DMS53 treated with DMSO at 0.1 percent for 48 hours (cell line): ENCODE measurements around the gene TMEM135.

Experiments
- DNase-seq: peaks from one replicate; lab custom pipeline; 2025; ENCODE audit not compliant: unreplicated experiment; lab: John Stamatoyannopoulos, UW

TMEM135 gene

GRCh38 chr11:87299041-87299481 lies 261.3 kb downstream of the TMEM135 start:
- DNase-seq, result no peak

GRCh38 chr11:87300640-87301380 lies 263.1 kb downstream of the TMEM135 start:
- peak; percentile 65 for DNase-seq

GRCh38 chr11:87301785-87302540 lies 264.2 kb downstream of the TMEM135 start:
- no peak for DNase-seq

GRCh38 chr11:87304412-87304811 lies 266.7 kb downstream of the TMEM135 start:
- no peak for DNase-seq

GRCh38 chr11:87306262-87306851 lies 268.6 kb downstream of the TMEM135 start:
- DNase-seq, result no peak

- DNase-seq, result no peak
Measured at GRCh38 chr11:87307101-87307500, 269.4 kb downstream of the TMEM135 start.

GRCh38 chr11:87315229-87315628 lies 277.5 kb downstream of the TMEM135 start:
- DNase-seq, result no peak

GRCh38 chr11:87316491-87316890 lies 278.8 kb downstream of the TMEM135 start:
- no peak for DNase-seq

GRCh38 chr11:87317441-87317840 lies 279.7 kb downstream of the TMEM135 start:
- no peak for DNase-seq

GRCh38 chr11:87320123-87320522 lies 282.4 kb downstream of the TMEM135 start:
- no peak for DNase-seq

- DNase-seq, result no peak
Measured at GRCh38 chr11:87322568-87322967, 284.8 kb downstream of the TMEM135 start.

- DNase-seq, result no peak
Measured at GRCh38 chr11:87323899-87324298, 286.2 kb downstream of the TMEM135 start.

- no peak for DNase-seq
Measured at GRCh38 chr11:87324817-87325489, 287.2 kb downstream of the TMEM135 start.

- DNase-seq, result no peak
Measured at GRCh38 chr11:87325490-87325872, 287.7 kb downstream of the TMEM135 start.

- DNase-seq, result no peak
Measured at GRCh38 chr11:87326594-87326993, 288.9 kb downstream of the TMEM135 start.

- DNase-seq, result no peak
Measured at GRCh38 chr11:87329172-87329571, 291.4 kb downstream of the TMEM135 start.

GRCh38 chr11:87330187-87330601 lies 292.5 kb downstream of the TMEM135 start:
- DNase-seq, result no peak

- DNase-seq, result no peak
Measured at GRCh38 chr11:87331273-87331672, 293.5 kb downstream of the TMEM135 start.

- DNase-seq, result no peak
Measured at GRCh38 chr11:87338046-87338639, 300.4 kb downstream of the TMEM135 start.

- DNase-seq, result no peak
Measured at GRCh38 chr11:87339416-87339815, 301.7 kb downstream of the TMEM135 start.

GRCh38 chr11:87347441-87347840 lies 309.7 kb downstream of the TMEM135 start:
- no peak for DNase-seq
